ENCODE measurements around the gene CA6. TPM values are rescaled to one million over a fixed set of nuclear protein-coding genes. Genes with fewer than 3 reads are reported as not detected.
A peak's percentile ranks its signal among the peaks of the same experiment; 100 is the strongest.

The CA6 gene
- total and polyA plus RNA-seq, 2 of the 8 experiments (the other 6 are each of a cell fraction or from before 2014, with no cell fraction given), result not detected

- Histone ChIP-seq H3K18ac (ENCODE audit: extremely low read depth, low read length) (no peak overlapping the region; the same call in 1 of the 2 replicates), H3K23ac (ENCODE audit: insufficient read length) (no peak overlapping the region), H3K79me2 (ENCODE audit: control insufficient read depth in 1 of 2, insufficient read depth in 2 of 2, low read length in 2 of 2) (no peaks in the 10 kb centered on the region), H3K4me2 (ENCODE audit: insufficient read depth in 1 of 2, low read depth in 2 of 2, low read length in 2 of 2) (no peak overlapping the region), H2BK5ac (ENCODE audit: low read depth, low read length) (no peak overlapping the region; the same call in 1 of the 2 replicates), H4K8ac (ENCODE audit: extremely low read depth, insufficient read depth, low read length) (no peak overlapping the region), H2BK15ac (ENCODE audit: low read length) (no peak overlapping the region), H3K4me3 (ENCODE audit: extremely low read depth in 1 of 4, insufficient read depth in 2 of 4, low read depth in 3 of 4, low read length in 4 of 4) (no peak overlapping the region), H3K4ac (replicated peaks; ENCODE audit: insufficient read length, low read depth, low read length) (no peak overlapping the region), H3K27me3 (replicated peaks in 1 of 4; ENCODE audit: control insufficient read depth in 3 of 4, extremely low read depth in 1 of 4, insufficient read depth in 3 of 4, low read length in 3 of 4) (no peaks in the 10 kb centered on the region), H2AFZ (ENCODE audit: low read length) (no peak overlapping the region), H4K91ac (replicated peaks; ENCODE audit: insufficient read length, low read length) (peak overlapping the region; percentile 85), H3K79me1 (ENCODE audit: low read depth, low read length) (no peaks in the 10 kb centered on the region), H4K5ac (ENCODE audit: insufficient read length, low read depth, low read length) (peak overlapping the region; percentile 79), H2BK12ac (ENCODE audit: low read depth, low read length) (no peak overlapping the region), H2BK120ac (replicated peaks; ENCODE audit: low read depth, low read length) (peak overlapping the region; percentile 80), H3K4me1 (replicated peaks in 1 of 4; ENCODE audit: control insufficient read depth in 3 of 4, insufficient read depth in 4 of 4, low read length in 3 of 4) (peaks cover 0 to 11% (median 7%) of the 10 kb centered on the region in 4 experiments; a peak in 5 of 7 replicates), H3K27ac (ENCODE audit: low read depth, low read length) (no peak overlapping the region), H3K14ac (ENCODE audit: insufficient read length) (no peak overlapping the region), H3K56ac (replicated peaks; ENCODE audit: insufficient read length, low read depth, low read length) (no peak overlapping the region), H3K36me3 (ENCODE audit: control insufficient read depth in 2 of 4, insufficient read depth in 4 of 4, low read length in 3 of 4) (no peaks in the 10 kb centered on the region), H3K9me3 (ENCODE audit: insufficient read depth in 2 of 2, low read depth in 1 of 2, low read length in 1 of 2) (peaks cover 3 to 4% of the 10 kb centered on the region in 2 experiments; a peak in 3 of 4 replicates), H4K20me1 (replicated peaks in 1 of 2; ENCODE audit: control insufficient read depth in 1 of 2, insufficient read depth in 2 of 2, low read length in 2 of 2) (no peaks in the 10 kb centered on the region), H2BK20ac (ENCODE audit: low read length) (0 out of 2 replicates have a peak overlapping the region, but pooled peaks have one; percentile 34), H3K23me2 (ENCODE audit: low read depth, low read length) (no peaks in the 10 kb centered on the region), H2AK5ac (ENCODE audit: low read depth, low read length) (no peak overlapping the region), H3K9ac (replicated peaks in 1 of 4; ENCODE audit: extremely low read depth in 1 of 4, low read depth in 3 of 4, low read length in 3 of 4) (no peak overlapping the region)
- TF ChIP-seq CEBPB (IDR thresholded peaks at IDR 0.05; ENCODE audit: low read depth, low read length), result no peak
- TF ChIP-seq EP300 (IDR thresholded peaks at IDR 0.05; ENCODE audit: borderline replicate concordance in 1 of 2, low read depth in 2 of 2, low read length in 2 of 2), result peak in 1 of 2 experiments; percentile 39; a peak in 1 of 3 replicates
- 82% methylated on average over 13 of the region's 17 CpGs; no CpG with 5 or more reads in 1 of the 2 experiments for WGBS, 2 experiments (ENCODE audit: extremely low coverage in 1 of 2, insufficient coverage in 1 of 2, insufficient read length in 1 of 2, insufficient replicate concordance in 2 of 2, low coverage in 1 of 2, low lambda C conversion rate in 2 of 2, missing lambda C conversion rate in 1 of 2)
- CTCF ChIA-PET (ENCODE audit: partially characterized antibody), result interaction anchor here (0.6 to 2.7 kb wide), 6 partner anchors 25 to 199 kb away, joined by 3 to 9 read pairs (median 4); no protein-coding TSS in a partner anchor
- POLR2A ChIA-PET (ENCODE audit: partially characterized antibody), result interaction anchor here (0.6 to 6.6 kb wide), 4 partner anchors 17 to 43 kb away, joined by 3 to 30 read pairs (median 4); partner anchors contain the start of gene ENO1
- no peak for FAIRE-seq
- DNase-seq (ENCODE audit: low read depth in 1 of 2, low spot score in 2 of 2), result peak in 1 of 2 experiments; percentile 41
Observed at GRCh38 chr1:8911416-8912309, 34.0 kb upstream of the CA6 start.
